Neural crest cell (in vitro differentiated cells): ENCODE data around the gene USP13. TPM values are rescaled to one million over a fixed set of nuclear protein-coding genes. Genes with fewer than 3 reads are reported as not detected.
A peak's percentile ranks its signal among the peaks of the same experiment; 100 is the strongest.

Experiments
- DNase-seq: peaks from one replicate; pipeline ENCODE4 v3.0.0; 2021; ENCODE audit warnings: low read depth, mixed read lengths, low spot score
- H3K27ac Mint-ChIP-seq: one replicate; pipeline ENCODE4 v1.8.0; 2021; ENCODE audit warnings: mild to moderate bottlenecking, mixed read lengths; ENCODE audit not compliant: unreplicated experiment
- H3K27me3 Mint-ChIP-seq: 2 replicates; pipeline ENCODE4 v1.8.0; 2021; ENCODE audit warnings: low read depth, mild to moderate bottlenecking, mixed read lengths
- H3K36me3 Mint-ChIP-seq: 2 replicates; pipeline ENCODE4 v1.8.0; 2021; ENCODE audit warnings: low read depth, mild to moderate bottlenecking, mixed read lengths
- H3K4me1 Mint-ChIP-seq: 2 replicates; pipeline ENCODE4 v1.8.0; 2021; ENCODE audit warnings: mixed read lengths
- H3K4me3 Mint-ChIP-seq: one replicate; pipeline ENCODE4 v1.8.0; 2021; ENCODE audit warnings: mild to moderate bottlenecking, mixed read lengths
- H3K9me3 Mint-ChIP-seq: 2 replicates; pipeline ENCODE4 v1.8.0; 2021; ENCODE audit warnings: mixed read lengths
- CTCF ChIP-seq: fragments of 200-600 bp; sonication (generic); conservative IDR thresholded peaks from 2 replicates; pipeline ENCODE4 v1.5.0; 2021; ENCODE audit warnings: antibody characterized with exemption, mild to moderate bottlenecking
- total RNA-seq: library from RNA; stranded (reverse); gene quantifications from 2 replicates; pipeline ENCODE4 v1.2.1, GENCODE V29; 2021

USP13 gene
- total RNA-seq, 1 donor from 2014 or later = 26.7 TPM

GRCh38 chr3:179832333-179832854, 179.6 kb downstream of the USP13 start:
- Mint-ChIP-seq H3K27ac (no peak overlapping the region), H3K9me3 (no peaks in the 10 kb centered on the region), H3K4me3 (no peak overlapping the region), H3K36me3 (no peaks in the 10 kb centered on the region), H3K27me3 (peaks cover 8% of the 10 kb centered on the region), H3K4me1 (no peaks in the 10 kb centered on the region)
- no peak for TF ChIP-seq CTCF
- DNase-seq = no peak

- Mint-ChIP-seq H3K27ac (no peak overlapping the region), H3K4me1 (no peaks in the 10 kb centered on the region), H3K4me3 (no peak overlapping the region), H3K36me3 (no peaks in the 10 kb centered on the region), H3K9me3 (no peaks in the 10 kb centered on the region), H3K27me3 (peaks cover 3% of the 10 kb centered on the region)
- DNase-seq = no peak
- no peak for TF ChIP-seq CTCF
Measured at GRCh38 chr3:179833294-179833693, 180.5 kb downstream of the USP13 start.

DNA sequence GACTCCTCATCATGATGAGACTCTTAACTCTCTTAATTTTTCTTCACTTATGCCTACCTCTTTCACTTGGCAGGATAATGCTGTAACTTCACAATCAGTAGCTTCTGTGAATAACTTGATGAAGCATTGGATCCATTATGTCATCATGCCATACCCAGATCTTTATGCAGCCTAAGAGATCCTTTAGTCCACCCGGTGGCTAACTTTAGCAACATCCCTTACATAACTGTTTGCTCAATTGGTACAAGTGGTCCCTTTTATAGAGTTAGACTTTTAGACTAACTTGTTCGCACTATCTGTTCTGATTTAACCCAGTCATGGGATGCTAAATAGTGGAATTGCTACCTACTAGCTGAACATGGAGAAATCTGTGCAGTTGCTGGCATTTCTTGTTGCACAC, 184.5 kb downstream of the USP13 start:
- no peak for DNase-seq
- no peaks in the 10 kb centered on the region for H3K27me3 Mint-ChIP-seq
- H3K9me3 Mint-ChIP-seq = no peaks in the 10 kb centered on the region
- TF ChIP-seq CTCF = peak; percentile 14
- no peak overlapping the region for H3K27ac Mint-ChIP-seq
- H3K36me3 Mint-ChIP-seq = no peaks in the 10 kb centered on the region
- no peaks in the 10 kb centered on the region for H3K4me1 Mint-ChIP-seq
- no peak overlapping the region for H3K4me3 Mint-ChIP-seq

Other genes with a start within 250 kb of the USP13 start
- 36.7 and 37.3 TPM in 2 replicates for gene GNB4, start 201.6 kb upstream of the USP13 start, total RNA-seq
- 103 and 111 TPM in 2 replicates for gene ACTL6A, start 90.1 kb upstream of the USP13 start, total RNA-seq
- gene MRPL47, start 48.4 kb upstream of the USP13 start, total RNA-seq = 57.3 and 59.6 TPM in 2 replicates
- gene NDUFB5, start 48.2 kb upstream of the USP13 start, total RNA-seq = 72.4 and 74.3 TPM in 2 replicates